PC-3 (cell line): ENCODE results near the gene MYOC. TPM values are rescaled to one million over a fixed set of nuclear protein-coding genes. Genes with fewer than 3 reads are reported as not detected.
A peak's percentile ranks its signal among the peaks of the same experiment; 100 is the strongest.
"Not testable (repeated sequence)": the region's sequence is repeated elsewhere in the genome, so short reads cannot be mapped to it uniquely, and the experiment has no call there.

Experiments used
- ATAC-seq: fragments of 200-7000 bp; cut with Tn5 transposase; 2 replicates; pipeline ENCODE4 v1.9.1; 2020; ENCODE audit warnings: mild to moderate bottlenecking, moderate library complexity
- BruUV-seq: library from RNA; stranded (reverse); fragments of 400-500 nt; replicated peaks from 2 replicates; lab custom pipeline; 2021; lab: Mats Ljungman, UMichigan
- CTCF ChIA-PET: fragments of 300-600 bp; sonication (Branson Sonifier 250); formaldehyde crosslinking; loops from one replicate; lab custom pipeline; 2022; ENCODE audit warnings: antibody characterized with exemption; lab: Charles Lee
- POLR2A ChIA-PET: fragments of 300-600 bp; sonication (Branson Sonifier 250); formaldehyde crosslinking; loops from one replicate; lab custom pipeline; 2022; ENCODE audit warnings: antibody characterized with exemption; ENCODE audit not compliant: unreplicated experiment; lab: Charles Lee
- DNase-seq: peaks from one replicate; pipeline ENCODE4 v3.0.0-alpha.2; 2015
- H2AFZ ChIP-seq: fragments of 300-600 bp; sonication (generic); 2 replicates; pipeline ENCODE4 v1.6.0; 2016; ENCODE audit warnings: antibody characterized with exemption, low read length
- H3F3A ChIP-seq: fragments of 300-600 bp; sonication (generic); one replicate; pipeline ENCODE4 v1.6.0; 2017; ENCODE audit warnings: antibody characterized with exemption, low read length, control low read depth, mild to moderate bottlenecking; ENCODE audit not compliant: unreplicated experiment
- H3K27ac ChIP-seq: fragments of 300-600 bp; sonication (generic); 2 replicates; pipeline ENCODE4 v1.5.1; 2016; ENCODE audit warnings: mild to moderate bottlenecking, low read length
- H3K27me3 ChIP-seq: fragments of 300-600 bp; sonication (generic); 2 replicates; pipeline ENCODE4 v1.6.1; 2016; ENCODE audit warnings: low read length, mixed read lengths
- H3K36me3 ChIP-seq: fragments of 300-600 bp; sonication (generic); 2 replicates; pipeline ENCODE4 v1.6.1; 2016; ENCODE audit warnings: low read depth, mixed run types, low read length, mixed read lengths
- H3K4me1 ChIP-seq: fragments of 300-600 bp; sonication (generic); 2 replicates; pipeline ENCODE4 v1.5.1; 2016; ENCODE audit warnings: low read length; ENCODE audit not compliant: insufficient read depth
- H3K4me2 ChIP-seq: fragments of 300-600 bp; sonication (generic); 2 replicates; pipeline ENCODE4 v1.6.0; 2016; ENCODE audit warnings: low read length
- H3K4me3 ChIP-seq: fragments of 300-600 bp; sonication (generic); 2 replicates; pipeline ENCODE4 v1.5.1; 2016; ENCODE audit warnings: mild to moderate bottlenecking, low read length, mixed read lengths
- H3K79me2 ChIP-seq: fragments of 300-600 bp; sonication (generic); 2 replicates; pipeline ENCODE4 v1.6.1; 2017; ENCODE audit warnings: low read length, mixed read lengths
- H3K9ac ChIP-seq: fragments of 300-600 bp; sonication (generic); 2 replicates; pipeline ENCODE4 v1.6.0; 2016; ENCODE audit warnings: mild to moderate bottlenecking, low read length
- H3K9me2 ChIP-seq: fragments of 300-600 bp; sonication (generic); replicated peaks from 2 replicates; pipeline ENCODE4 v1.6.1; 2016; ENCODE audit warnings: mixed run types, low read length, mixed read lengths
- H3K9me3 ChIP-seq: fragments of 300-600 bp; sonication (generic); 2 replicates; pipeline ENCODE4 v1.6.1; 2016; ENCODE audit warnings: low read length, mixed read lengths
- H4K20me1 ChIP-seq: fragments of 300-600 bp; sonication (generic); 2 replicates; pipeline ENCODE4 v1.6.1; 2016; ENCODE audit warnings: low read length, mixed read lengths
- CTCF ChIP-seq: fragments of 300-600 bp; sonication (generic); conservative IDR thresholded peaks from 2 replicates; pipeline ENCODE4 v1.5.1; 2017; ENCODE audit warnings: antibody characterized with exemption, low read depth, mild to moderate bottlenecking, low read length
- EZH2 ChIP-seq: fragments of 300-600 bp; sonication (generic); IDR thresholded peaks from one replicate; pipeline ENCODE4 v1.6.1; 2017; ENCODE audit warnings: antibody characterized with exemption, mild to moderate bottlenecking, low read length; ENCODE audit not compliant: unreplicated experiment
- EZH2phosphoT487 ChIP-seq: fragments of 300-600 bp; sonication (generic); IDR thresholded peaks from 2 replicates; pipeline ENCODE4 v1.6.1; 2018; ENCODE audit warnings: mild to moderate bottlenecking, antibody characterized with exemption, low read length, borderline replicate concordance
- intact Hi-C: fragments of 100-400 bp; cut with micrococcal nuclease; formaldehyde crosslinking; loops from 2 replicates; pipeline ENCODE4 v1.9.0; 2023
- total RNA-seq: library from RNA; depleted of rRNA; stranded (reverse); fragments of >200 nt; gene quantifications from 2 replicates; pipeline ENCODE4 v1.2.3, GENCODE V29; 2014

The MYOC gene
- total RNA-seq, 1 experiment from 2014 or later: not detected

DNA sequence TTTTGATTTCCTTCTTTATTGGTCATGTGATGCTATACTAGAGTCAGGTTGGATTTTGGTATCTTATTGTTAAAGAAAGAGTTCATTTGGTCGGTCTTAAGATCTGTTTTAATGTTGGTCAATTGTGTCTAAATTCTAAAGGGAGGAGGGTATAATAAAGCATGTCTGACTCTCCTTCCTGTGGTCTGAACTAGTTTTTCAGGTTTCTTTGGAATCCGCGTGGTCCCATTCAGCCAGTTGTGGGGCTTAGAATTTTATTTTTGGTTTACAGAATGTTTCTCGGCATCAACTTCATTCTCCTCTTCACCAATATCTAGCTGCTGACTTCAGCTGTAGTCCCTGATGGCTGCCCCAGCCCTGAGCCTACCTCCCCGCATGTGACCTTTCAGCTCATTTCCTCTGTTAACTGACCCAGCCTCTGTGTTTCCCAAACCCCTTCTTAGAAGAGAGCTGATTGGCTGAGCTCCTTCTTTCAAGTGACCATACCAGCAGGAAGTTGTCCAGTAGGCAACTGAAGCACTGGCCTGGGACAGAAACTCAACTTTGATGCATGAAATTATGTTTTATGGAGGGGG lies 8.7 kb upstream of the MYOC start:
- DNase-seq: peak; percentile 78
- Histone ChIP-seq H3K27me3 (peaks cover 32% of the 10 kb centered on the region), H3K9me3 (no peaks in the 10 kb centered on the region), H3K79me2 (no peaks in the 10 kb centered on the region), H3K9ac (no peak overlapping the region), H3K9me2 (no peaks in the 10 kb centered on the region), H2AFZ (peak overlapping the region; percentile 39), H3K4me1 (peaks cover 13% of the 10 kb centered on the region), H3K27ac (no peak overlapping the region), H3F3A (no peaks in the 10 kb centered on the region), H4K20me1 (no peaks in the 10 kb centered on the region), H3K4me3 (no peak overlapping the region), H3K36me3 (no peaks in the 10 kb centered on the region), H3K4me2 (peak overlapping the region; percentile 1; the same call in 1 of the 2 replicates)
- ChIA-PET POLR2A (interaction anchor here (0.7 kb wide), 1 partner anchor 348 kb away, joined by 4 read pairs; no protein-coding TSS in a partner anchor), CTCF (no interaction called here)
- no peak for ATAC-seq
- no TSS peak for BruUV-seq
- intact Hi-C loops: no loop called here
- no peak for TF ChIP-seq CTCF
- TF ChIP-seq EZH2phosphoT487: no peak
- no peak for TF ChIP-seq EZH2

DNA sequence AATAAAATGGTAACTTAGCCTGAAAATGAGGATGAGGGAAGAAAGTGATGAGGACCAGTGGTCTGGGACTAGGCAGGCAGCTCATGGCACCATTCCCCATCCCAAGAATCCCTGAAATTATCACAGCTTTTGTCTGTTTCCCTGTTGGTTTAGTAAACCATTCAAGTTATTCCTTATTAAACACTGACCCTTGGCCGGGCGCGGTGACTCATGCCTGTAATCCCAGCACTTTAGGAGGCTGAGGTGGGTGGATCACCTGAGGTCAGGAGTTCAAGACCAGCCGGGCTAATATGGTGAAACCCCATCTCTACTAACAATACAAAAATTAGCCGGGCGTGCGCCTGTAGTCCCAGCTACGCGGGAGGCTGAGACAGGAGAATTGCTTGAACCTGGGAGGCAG lies 3.7 kb upstream of the MYOC start:
- H4K20me1 ChIP-seq, BruUV-seq, POLR2A ChIA-PET, H3K27ac ChIP-seq, H3K36me3 ChIP-seq, H3F3A ChIP-seq, H3K9ac ChIP-seq, H3K79me2 ChIP-seq, DNase-seq, H3K9me3 ChIP-seq, H3K9me2 ChIP-seq, intact Hi-C loops, H3K4me3 ChIP-seq, ATAC-seq, H3K4me2 ChIP-seq, H2AFZ ChIP-seq: not testable (repeated sequence)
- H3K4me1 ChIP-seq: peaks cover 16% of the 10 kb centered on the region
- CTCF ChIA-PET: interaction anchor here (0.5 kb wide), 1 partner anchor 12 kb away, joined by 4 read pairs; no protein-coding TSS in a partner anchor
- H3K27me3 ChIP-seq: peaks cover 25% of the 10 kb centered on the region

- H2AFZ ChIP-seq: no peak overlapping the region
- no peak for TF ChIP-seq EZH2phosphoT487
- TF ChIP-seq EZH2: no peak
- TF ChIP-seq CTCF: peak; percentile 28; the same call in 1 of the 2 replicates
Measured at GRCh38 chr1:171655746-171656116, 3.2 kb upstream of the MYOC start.

More at GRCh38 chr1:171655746-171656116, 3.2 kb upstream of the MYOC start:
- H3K4me2 ChIP-seq: no peak overlapping the region
- no peaks in the 10 kb centered on the region for H3K9me2 ChIP-seq
- H3K9me3 ChIP-seq: no peaks in the 10 kb centered on the region
- no peaks in the 10 kb centered on the region for H3K79me2 ChIP-seq
- CTCF ChIA-PET: no interaction called here
- H3K36me3 ChIP-seq: no peaks in the 10 kb centered on the region
- H3K9ac ChIP-seq: no peak overlapping the region
- H3F3A ChIP-seq: no peaks in the 10 kb centered on the region
- intact Hi-C loops: no loop called here
- DNase-seq (no peak), ATAC-seq (no peak)
- POLR2A ChIA-PET: no interaction called here
- H4K20me1 ChIP-seq: no peaks in the 10 kb centered on the region
- no TSS peak for BruUV-seq
- H3K27ac ChIP-seq: no peak overlapping the region
- peaks cover 30% of the 10 kb centered on the region for H3K27me3 ChIP-seq
- H3K4me1 ChIP-seq: peaks cover 12% of the 10 kb centered on the region
- H3K4me3 ChIP-seq: no peak overlapping the region
